HepG2 (cell line): ENCODE data around the gene OSBPL3. TPM values are rescaled to one million over a fixed set of nuclear protein-coding genes. Genes with fewer than 3 reads are reported as not detected.

Source experiments
- ATAC-seq: fragments of 200-7000 bp; cut with Tn5 transposase; 3 replicates; pipeline ENCODE4 v1.9.1; 2020; ENCODE audit warnings: mild to moderate bottlenecking, moderate library complexity
- BruUV-seq: library from RNA; stranded (reverse); fragments of 400-500 nt; replicated peaks from 2 replicates; lab custom pipeline; 2021; lab: Mats Ljungman, UMichigan
- CTCF ChIA-PET: fragments of 300-600 bp; formaldehyde crosslinking; extraction: SDS; loops from one replicate; lab custom pipeline; 2021; ENCODE audit warnings: low total read pairs, inconsistent platforms, low intra/inter-chr PET ratio; lab: Yijun Ruan, JAX
- POLR2A ChIA-PET: fragments of 350-600 bp; sonication (Branson Sonifier 250); formaldehyde crosslinking; loops from one replicate; lab custom pipeline; 2020; ENCODE audit warnings: antibody characterized with exemption, inconsistent platforms; lab: Yijun Ruan, JAX
- DNase-seq: peaks from one replicate; pipeline ENCODE4 v3.0.0-alpha.2; 2015; ENCODE audit warnings: low spot score
- FAIRE-seq: peaks from 3 replicates; lab custom pipeline; 2011; peaks lifted over from hg19 to GRCh38; lab: Jason Lieb, UNC
- H2AFZ ChIP-seq: one replicate; pipeline ENCODE4 v1.6.1; 2011; ENCODE audit warnings: low read length, inconsistent platforms
- H3K27ac ChIP-seq: fragments of 300-600 bp; 3 replicates; pipeline ENCODE4 v1.8.0; 2011; ENCODE audit warnings: mixed run types, mild to moderate bottlenecking, mixed read lengths, low read length, inconsistent platforms; ENCODE audit not compliant: insufficient read depth; ENCODE audit errors: extremely low read length
- H3K27me3 ChIP-seq, 2 experiments: fragments of 200-600 bp in 1 of 2; 2 replicates in 1 of 2; 3 replicates in 1 of 2; pipeline versions ENCODE4 v1.6.0 to v1.8.0; 2011; ENCODE audit warnings: low read length in 2 of 2, mild to moderate bottlenecking in 2 of 2, moderate library complexity in 2 of 2, inconsistent platforms in 1 of 2; ENCODE audit not compliant: insufficient read depth in 2 of 2, control insufficient read depth in 1 of 2
- H3K36me3 ChIP-seq, 2 experiments: fragments of 200-600 bp in 1 of 2; replicated peaks in 1 of 2; 2 replicates in 1 of 2; 3 replicates in 1 of 2; pipeline versions ENCODE4 v1.5.1 to v1.8.0; 2011; ENCODE audit warnings: low read length in 2 of 2, inconsistent platforms in 1 of 2; ENCODE audit not compliant: insufficient read depth in 2 of 2, control insufficient read depth in 1 of 2
- H3K4me1 ChIP-seq: 2 replicates; pipeline ENCODE4 v1.5.1; 2012; ENCODE audit warnings: low read length, inconsistent platforms; ENCODE audit not compliant: insufficient read depth
- H3K4me2 ChIP-seq: 2 replicates; pipeline ENCODE4 v1.6.0; 2011; ENCODE audit warnings: low read depth, low read length, inconsistent platforms
- H3K4me3 ChIP-seq, 3 experiments: fragments of 200-600 bp in 1 of 3; sonication (generic), shearing (Covaris generic) in 1 of 3; replicated peaks in 1 of 3; 2 replicates each; pipeline ENCODE4 v1.5.1; 2011 to 2016; ENCODE audit warnings: low read length in 3 of 3, inconsistent platforms in 2 of 3, low read depth in 2 of 3, mild to moderate bottlenecking in 2 of 3, control low read depth in 1 of 3, mixed read lengths in 1 of 3; ENCODE audit not compliant: insufficient read depth in 1 of 3
- H3K79me2 ChIP-seq: one replicate; pipeline ENCODE4 v1.6.1; 2011; ENCODE audit warnings: low read length, inconsistent platforms; ENCODE audit not compliant: insufficient read depth
- H3K9ac ChIP-seq: 2 replicates; pipeline ENCODE4 v1.6.0; 2011; ENCODE audit warnings: mild to moderate bottlenecking, low read depth, low read length, inconsistent platforms; ENCODE audit not compliant: insufficient read depth
- H3K9me3 ChIP-seq: 2 replicates; pipeline ENCODE4 v1.5.1; 2012; ENCODE audit warnings: mild to moderate bottlenecking, low read length
- H4K20me1 ChIP-seq: 2 replicates; pipeline ENCODE4 v1.6.0; 2011; ENCODE audit warnings: inconsistent platforms, mild to moderate bottlenecking, low read length, moderate library complexity; ENCODE audit not compliant: insufficient read depth
- BCLAF1 ChIP-seq: fragments of 450-650 bp; IDR thresholded peaks from 2 replicates; pipeline ENCODE4 v1.6.1; 2017; ENCODE audit warnings: mild to moderate bottlenecking
- BRD4 ChIP-seq: sonication (generic); formaldehyde crosslinking; IDR thresholded peaks from 2 replicates; pipeline ENCODE4 v1.4.0; 2020; ENCODE audit warnings: missing genetic modification reagents
- CEBPB ChIP-seq: IDR thresholded peaks from 2 replicates; pipeline ENCODE4 v1.6.1; 2011; ENCODE audit warnings: low read depth, low read length, improper control_type of control experiment, borderline replicate concordance
- FOXJ3 ChIP-seq: sonication (generic); formaldehyde crosslinking; IDR thresholded peaks from 2 replicates; pipeline ENCODE4 v1.4.0; 2020; ENCODE audit warnings: missing genetic modification reagents, mild to moderate bottlenecking, borderline replicate concordance
- MXD4 ChIP-seq: IDR thresholded peaks from 2 replicates; pipeline ENCODE4 v1.6.1; 2016; ENCODE audit warnings: mild to moderate bottlenecking, missing biosample characterization, missing genetic modification reagents
- ONECUT2 ChIP-seq: sonication (generic); formaldehyde crosslinking; IDR thresholded peaks from 2 replicates; pipeline ENCODE4 v1.4.0; 2020; ENCODE audit warnings: missing genetic modification reagents
- PLSCR1 ChIP-seq: sonication (generic); formaldehyde crosslinking; IDR thresholded peaks from 2 replicates; pipeline ENCODE4 v1.5.0; 2020; ENCODE audit warnings: missing genetic modification reagents, mild to moderate bottlenecking, borderline replicate concordance
- POLR2AphosphoS2 ChIP-seq: IDR thresholded peaks from 2 replicates; pipeline ENCODE4 v1.6.1; 2011; ENCODE audit warnings: low read depth, low read length, improper control_type of control experiment
- RBAK ChIP-seq: sonication (generic); formaldehyde crosslinking; IDR thresholded peaks from 2 replicates; pipeline ENCODE4 v1.5.1; 2020; ENCODE audit warnings: mild to moderate bottlenecking, missing genetic modification reagents
- SALL1 ChIP-seq: sonication (generic); formaldehyde crosslinking; IDR thresholded peaks from 2 replicates; pipeline ENCODE4 v1.8.0; 2022; ENCODE audit warnings: mild to moderate bottlenecking, missing genetic modification reagents
- THYN1 ChIP-seq: sonication (generic); formaldehyde crosslinking; IDR thresholded peaks from 2 replicates; pipeline ENCODE4 v1.8.1; 2023; ENCODE audit warnings: low read depth, mild to moderate bottlenecking, moderate library complexity, missing genetic modification reagents, borderline replicate concordance
- UBTF ChIP-seq: sonication (generic); formaldehyde crosslinking; IDR thresholded peaks from 2 replicates; pipeline ENCODE4 v1.4.0; 2020; ENCODE audit warnings: mild to moderate bottlenecking, missing genetic modification reagents
- XBP1 ChIP-seq: sonication (generic); formaldehyde crosslinking; IDR thresholded peaks from 2 replicates; pipeline ENCODE4 v1.5.0; 2020; ENCODE audit warnings: missing genetic modification reagents
- ZNF232 ChIP-seq: sonication (generic); formaldehyde crosslinking; IDR thresholded peaks from 2 replicates; pipeline ENCODE4 v1.4.0; 2020; ENCODE audit warnings: missing genetic modification reagents, borderline replicate concordance
- ZNF333 ChIP-seq: sonication (generic); formaldehyde crosslinking; IDR thresholded peaks from 2 replicates; pipeline ENCODE4 v1.4.0; 2020; ENCODE audit warnings: mild to moderate bottlenecking, missing genetic modification reagents, borderline replicate concordance
- ZNF350 ChIP-seq: sonication (generic); formaldehyde crosslinking; IDR thresholded peaks from 2 replicates; pipeline ENCODE4 v1.4.0; 2020; ENCODE audit warnings: mild to moderate bottlenecking, low read depth, missing genetic modification reagents, borderline replicate concordance
- ZNF614 ChIP-seq: IDR thresholded peaks from 2 replicates; pipeline ENCODE4 v1.6.1; 2018; ENCODE audit warnings: missing biosample characterization, missing genetic modification reagents, inconsistent platforms, borderline replicate concordance
- ZNF660 ChIP-seq: sonication (generic); formaldehyde crosslinking; IDR thresholded peaks from 2 replicates; pipeline ENCODE4 v1.5.1; 2020; ENCODE audit warnings: mild to moderate bottlenecking, low read depth, missing genetic modification reagents, borderline replicate concordance
- ZNF724P ChIP-seq: sonication (generic); formaldehyde crosslinking; IDR thresholded peaks from 2 replicates; pipeline ENCODE4 v1.8.0; 2022; ENCODE audit warnings: missing genetic modification reagents, borderline replicate concordance
- WGBS: methylation state at CpG from one replicate; pipeline ENCODE4 v1.1.6; 2017; ENCODE audit warnings: low lambda C conversion rate; 5-methylcytosine and 5-hydroxymethylcytosine counted together
- in situ Hi-C: cut with HindIII; loops from 2 replicates; pipeline ENCODE4 v1.10.0; 2017; ENCODE audit warnings: low pct_unique_long_range_greater_than_20kb; ENCODE audit not compliant: extremely low pct_ligation_motif_present
- intact Hi-C: fragments of 100-400 bp; cut with micrococcal nuclease; formaldehyde crosslinking; loops from one replicate; pipeline ENCODE4 v1.10.0; 2022; ENCODE audit not compliant: unreplicated experiment
- polyA plus RNA-seq, 8 experiments: library from polyadenylated mRNA; depleted of rRNA in 3 of 8; stranded (reverse) in 7 of 8; unstranded in 1 of 8; fragments of >200 nt; fragmentation: Illumina TruSeq in 4 of 8; extraction: Trizol in 4 of 8; gene quantifications; 2 replicates each; pipeline versions ENCODE4 v1.2.1 to v1.2.3, GENCODE V29; 2011 to 2016; ENCODE audit warnings: low read depth in 4 of 8, missing spikeins in 1 of 8, mixed read lengths in 1 of 8; ENCODE audit not compliant: insufficient read depth in 1 of 8
- total RNA-seq, 5 experiments: library from RNA; depleted of rRNA; stranded (reverse); fragments of >200 nt; fragmentation: Illumina TruSeq; extraction: Trizol; gene quantifications; 2 replicates each; pipeline ENCODE4 v1.2.3, GENCODE V29; 2016; ENCODE audit warnings: low read depth in 1 of 5

Gene OSBPL3
- total and polyA plus RNA-seq, 2 of the 13 experiments (the other 11 are each of a cell fraction or from before 2014, with no cell fraction given) = 8.8 to 28.9 TPM

- TF ChIP-seq BCLAF1 (no peak), ZNF614 (CRISPR knock-in tag) (no peak), ZNF232 (CRISPR knock-in tag) (no peak)
Measured at GRCh38 chr7:24884401-24884800, 95.6 kb downstream of the OSBPL3 start (continued).

- H3K27me3 ChIP-seq = no peaks in the 10 kb centered on the region
- WGBS = 96% methylated on average over 1 of the region's 1 CpG
- H3K36me3 ChIP-seq = peaks cover 1 to 6% of the 10 kb centered on the region in 2 experiments
- ChIA-PET CTCF (no interaction called here), POLR2A (no interaction called here)
- no peaks in the 10 kb centered on the region for H3K79me2 ChIP-seq
- no peak for ATAC-seq
- H2AFZ ChIP-seq = no peak overlapping the region
- BruUV-seq = no TSS peak
- no peak for FAIRE-seq
- H4K20me1 ChIP-seq = no peaks in the 10 kb centered on the region
- H3K4me1 ChIP-seq = no peaks in the 10 kb centered on the region
- no peaks in the 10 kb centered on the region for H3K9me3 ChIP-seq
- no peak overlapping the region for H3K4me2 ChIP-seq
- in situ Hi-C loops = loop anchor here (5.0 kb wide), 1 partner anchor 66 kb away; no protein-coding TSS in a partner anchor
- intact Hi-C loops = loop anchor here (5.0 kb wide), 1 partner anchor 209 kb away; no protein-coding TSS in a partner anchor
- H3K4me3 ChIP-seq = no peak overlapping the region
- H3K27ac ChIP-seq = no peak overlapping the region
- no peak for DNase-seq
- H3K9ac ChIP-seq = no peak overlapping the region
- TF ChIP-seq ZNF333 (CRISPR knock-in tag) = no peak
- no peak for TF ChIP-seq FOXJ3 (CRISPR knock-in tag)
- no peak for TF ChIP-seq ZNF660 (CRISPR knock-in tag)
- no peak for TF ChIP-seq UBTF
- TF ChIP-seq MXD4 (CRISPR knock-in tag) = no peak
- no peak for TF ChIP-seq THYN1 (CRISPR knock-in tag)
- TF ChIP-seq BRD4 = no peak
- no peak for TF ChIP-seq ZNF350 (CRISPR knock-in tag)
- TF ChIP-seq CEBPB = no peak
- no peak for TF ChIP-seq PLSCR1 (CRISPR knock-in tag)
- no peak for TF ChIP-seq POLR2AphosphoS2
- no peak for TF ChIP-seq ONECUT2 (CRISPR knock-in tag)
- no peak for TF ChIP-seq RBAK (CRISPR knock-in tag)
- no peak for TF ChIP-seq SALL1 (CRISPR knock-in tag)
- no peak for TF ChIP-seq ZNF724P (CRISPR knock-in tag)
- no peak for TF ChIP-seq XBP1 (CRISPR knock-in tag)
Measured at GRCh38 chr7:24883622-24884013, 96.4 kb downstream of the OSBPL3 start.
